ENCODE measurements around the gene ACLY.

DNA sequence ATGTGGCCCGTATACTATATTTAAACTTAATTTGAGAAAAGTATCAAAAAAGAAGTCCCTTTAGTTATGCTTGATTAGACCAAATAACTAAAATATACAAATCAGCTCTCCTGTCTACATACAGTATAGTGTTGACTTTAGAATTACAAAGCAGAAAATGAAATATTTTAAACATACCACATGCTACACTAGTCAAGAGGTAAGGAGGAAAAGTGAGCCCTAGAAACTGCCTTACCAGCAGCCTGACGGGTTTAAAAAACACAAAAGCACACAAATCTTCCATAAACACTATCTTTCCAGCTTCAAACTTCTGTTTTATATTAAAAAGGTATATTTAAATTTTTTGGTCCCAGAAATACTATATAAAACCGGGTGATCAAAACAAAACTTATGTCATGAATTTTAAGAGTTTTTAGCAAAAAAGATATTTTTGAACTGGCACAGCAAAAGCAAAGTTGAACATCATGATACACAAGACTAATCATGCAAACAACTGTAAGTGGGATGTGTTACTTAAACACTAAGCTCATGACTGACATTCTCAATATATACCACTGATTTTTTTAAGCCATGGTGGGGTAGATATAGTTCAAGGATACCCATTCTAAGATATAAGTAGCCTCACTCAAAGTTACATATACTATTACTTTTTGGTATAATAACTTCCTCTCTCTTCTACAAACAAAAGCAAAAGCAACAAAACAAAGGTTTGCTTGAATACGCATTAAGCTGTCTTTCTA is 69.3 kb downstream of the ACLY start:
- TF ChIP-seq NFYC (CRISPR knock-in tag; IDR thresholded peaks at IDR 0.05): no peak
- no peak for TF ChIP-seq ZFP41 (CRISPR knock-in tag; IDR thresholded peaks at IDR 0.05; ENCODE audit: borderline replicate concordance)
- TF ChIP-seq CBFB (CRISPR knock-in tag; IDR thresholded peaks at IDR 0.05): no peak
- no peak for TF ChIP-seq EZH2 (conservative IDR thresholded peaks at IDR 0.05; ENCODE audit: low read depth, low read length)
- TF ChIP-seq KAT8 (CRISPR knock-in tag; IDR thresholded peaks at IDR 0.05): no peak
- no peak for TF ChIP-seq REL (CRISPR knock-in tag; conservative IDR thresholded peaks at IDR 0.05)
- no peak for TF ChIP-seq PRPF4 (IDR thresholded peaks at IDR 0.05; ENCODE audit: low read depth, low read length, poor library complexity, severe bottlenecking)
- no peak for TF ChIP-seq ZBTB33 (CRISPR knock-in tag; IDR thresholded peaks at IDR 0.05)
- TF ChIP-seq, protein P1, sequence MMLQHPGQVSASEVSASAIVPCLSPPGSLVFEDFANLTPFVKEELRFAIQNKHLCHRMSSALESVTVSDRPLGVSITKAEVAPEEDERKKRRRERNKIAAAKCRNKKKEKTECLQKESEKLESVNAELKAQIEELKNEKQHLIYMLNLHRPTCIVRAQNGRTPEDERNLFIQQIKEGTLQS (CRISPR knock-in tag; IDR thresholded peaks at IDR 0.05): no peak

Data from HepG2 (cell line).